ENCODE measurements around the gene LYG2. TPM values are rescaled to one million over a fixed set of nuclear protein-coding genes. Genes with fewer than 3 reads are reported as not detected.

The LYG2 gene
- total RNA-seq: not detected in 2 replicates

GRCh38 chr2:99255491-99256318 lies at the start of gene LYG2:
Gene LYG2, minus strand, starts transcription at chr2:99255666. Its CDS starts 1,406 bp downstream, at chr2:99254260.

GRCh38 chr2:99301097-99301496 lies 45.6 kb upstream of the LYG2 start, which contains the start of gene LYG1:
Gene LYG1, minus strand, starts transcription at chr2:99301197. Its CDS starts 5,527 bp downstream, at chr2:99295670.

Other genes starting within 250 kb of the LYG2 start
- gene C2orf15, start 114.0 kb downstream of the LYG2 start, total RNA-seq: not detected in 2 replicates
- gene TSGA10, start 100.7 kb downstream of the LYG2 start, total RNA-seq: 3.3 and 3.5 TPM in 2 replicates
- gene LIPT1, start 100.7 kb downstream of the LYG2 start, total RNA-seq: 5.2 and 6.4 TPM in 2 replicates
- gene MITD1, start 74.6 kb downstream of the LYG2 start, total RNA-seq: 34.0 and 35.0 TPM in 2 replicates
- gene MRPL30, start 74.5 kb downstream of the LYG2 start, total RNA-seq: 17.5 and 32.9 TPM in 2 replicates
- 0.16 and 0.34 TPM in 2 replicates for gene LYG1, start 45.5 kb upstream of the LYG2 start, total RNA-seq
- 16.1 and 35.3 TPM in 2 replicates for gene TXNDC9, start 80.7 kb upstream of the LYG2 start, total RNA-seq
- gene EIF5B, start 81.7 kb upstream of the LYG2 start, total RNA-seq: 19.1 and 22.2 TPM in 2 replicates
- 23.6 and 25.6 TPM in 2 replicates for gene REV1, start 234.4 kb upstream of the LYG2 start, total RNA-seq